Activated naive CD8-positive, alpha-beta T cell treated with anti-CD3 and anti-CD28 coated beads, Interleukin-2, amount 10 ng/mL, durations not matched to agents 7 days and 5 days (primary cell): ENCODE data around the gene CMSS1. TPM values are rescaled to one million over a fixed set of nuclear protein-coding genes. Genes with fewer than 3 reads are reported as not detected.
A peak's percentile ranks its signal among the peaks of the same experiment; 100 is the strongest.

ENCODE experiments used
- ATAC-seq: fragments of 150-1000 bp; cut with Tn5 transposase; one replicate; pipeline ENCODE4 v1.10.0; 2021; ENCODE audit warnings: low read depth, moderate library complexity
- POLR2A ChIA-PET: fragments of 350-600 bp; sonication (Branson Sonifier 250); formaldehyde crosslinking; loops from one replicate; lab custom pipeline; 2021; ENCODE audit warnings: antibody characterized with exemption; lab: Charles Lee
- DNase-seq: peaks from one replicate; pipeline ENCODE4 v3.0.0; 2021
- H3K27ac Mint-ChIP-seq: one replicate; pipeline ENCODE4 v1.8.0; 2022; ENCODE audit warnings: mild to moderate bottlenecking, mixed read lengths
- H3K27me3 Mint-ChIP-seq: one replicate; pipeline ENCODE4 v1.8.0; 2022; ENCODE audit warnings: mild to moderate bottlenecking, moderate library complexity, mixed read lengths
- H3K36me3 Mint-ChIP-seq: one replicate; pipeline ENCODE4 v1.8.0; 2021; ENCODE audit warnings: mild to moderate bottlenecking, mixed read lengths
- H3K4me1 Mint-ChIP-seq: one replicate; pipeline ENCODE4 v1.8.0; 2021; ENCODE audit warnings: mixed read lengths
- H3K4me3 Mint-ChIP-seq: one replicate; pipeline ENCODE4 v1.8.0; 2022; ENCODE audit warnings: mild to moderate bottlenecking, moderate library complexity, mixed read lengths
- H3K9me3 Mint-ChIP-seq: one replicate; pipeline ENCODE4 v1.8.0; 2021; ENCODE audit warnings: mixed read lengths
- total RNA-seq, 2 experiments: library from RNA; stranded (reverse); gene quantifications; one replicate each; pipeline ENCODE4 v1.2.3, GENCODE V29; 2021

CMSS1 gene
- total RNA-seq, 2 experiments from 2014 or later, result 24.2 to 31.8 TPM

- no peak overlapping the region for H3K27ac Mint-ChIP-seq
- ATAC-seq (no peak), DNase-seq (no peak)
- peaks cover 27% of the 10 kb centered on the region for H3K36me3 Mint-ChIP-seq
- no peak overlapping the region for H3K4me3 Mint-ChIP-seq
- no peaks in the 10 kb centered on the region for H3K27me3 Mint-ChIP-seq
- POLR2A ChIA-PET, result no interaction called here
- H3K4me1 Mint-ChIP-seq, result peaks cover 42% of the 10 kb centered on the region
- no peaks in the 10 kb centered on the region for H3K9me3 Mint-ChIP-seq
These were observed 47.7 kb downstream of the CMSS1 start for GRCh38 chr3:99865321-99865720.

- no peaks in the 10 kb centered on the region for H3K9me3 Mint-ChIP-seq
- peak; percentile 69 for ATAC-seq
- DNase-seq, result no peak
These were observed 48.6 kb downstream of the CMSS1 start for GRCh38 chr3:99866261-99866761.

GRCh38 chr3:99867594-99868310 is 50.1 kb downstream of the CMSS1 start:
- POLR2A ChIA-PET, result interaction anchor here (1.2 kb wide), 1 partner anchor 49 kb away, joined by 3 read pairs; no protein-coding TSS in a partner anchor
- Mint-ChIP-seq H3K36me3 (peaks cover 21% of the 10 kb centered on the region), H3K9me3 (no peaks in the 10 kb centered on the region), H3K4me3 (peak overlapping the region; percentile 20), H3K4me1 (peaks cover 53% of the 10 kb centered on the region), H3K27ac (no peak overlapping the region), H3K27me3 (no peaks in the 10 kb centered on the region)
- no peak for DNase-seq
- ATAC-seq, result peak; percentile 17

More at GRCh38 chr3:99866261-99866761, 48.6 kb downstream of the CMSS1 start:
- H3K36me3 Mint-ChIP-seq, result peaks cover 26% of the 10 kb centered on the region
- H3K4me1 Mint-ChIP-seq, result peaks cover 43% of the 10 kb centered on the region
- no peaks in the 10 kb centered on the region for H3K27me3 Mint-ChIP-seq
- POLR2A ChIA-PET, result no interaction called here
- H3K27ac Mint-ChIP-seq, result peak overlapping the region; percentile 60
- H3K4me3 Mint-ChIP-seq, result peak overlapping the region; percentile 50

- H3K36me3 Mint-ChIP-seq, result peaks cover 16% of the 10 kb centered on the region
- peaks cover under 1% of the 10 kb centered on the region for H3K27me3 Mint-ChIP-seq
- POLR2A ChIA-PET, result interaction anchor here (1.2 kb wide), 1 partner anchor 48 kb away, joined by 3 read pairs; no protein-coding TSS in a partner anchor
- H3K4me1 Mint-ChIP-seq, result peaks cover 55% of the 10 kb centered on the region
- H3K4me3 Mint-ChIP-seq, result no peak overlapping the region
- H3K9me3 Mint-ChIP-seq, result no peaks in the 10 kb centered on the region
- no peak overlapping the region for H3K27ac Mint-ChIP-seq
- ATAC-seq (no peak), DNase-seq (no peak)
These were observed 50.6 kb downstream of the CMSS1 start for GRCh38 chr3:99868311-99868646.

- POLR2A ChIA-PET, result no interaction called here
- no peak for DNase-seq
These were observed 52.0 kb downstream of the CMSS1 start for GRCh38 chr3:99869621-99870020.

GRCh38 chr3:99870712-99871111 is 53.0 kb downstream of the CMSS1 start:
- H3K4me3 Mint-ChIP-seq, result no peak overlapping the region
- peaks cover 52% of the 10 kb centered on the region for H3K4me1 Mint-ChIP-seq
- H3K36me3 Mint-ChIP-seq, result peaks cover 5% of the 10 kb centered on the region
- no peaks in the 10 kb centered on the region for H3K9me3 Mint-ChIP-seq
- H3K27ac Mint-ChIP-seq, result no peak overlapping the region
- POLR2A ChIA-PET, result no interaction called here
- DNase-seq (no peak), ATAC-seq (no peak)
- H3K27me3 Mint-ChIP-seq, result peaks cover 19% of the 10 kb centered on the region

More at GRCh38 chr3:99869621-99870020, 52.0 kb downstream of the CMSS1 start:
- ATAC-seq, result no peak
- no peak overlapping the region for H3K27ac Mint-ChIP-seq
- H3K27me3 Mint-ChIP-seq, result peaks cover 13% of the 10 kb centered on the region
- H3K4me1 Mint-ChIP-seq, result peaks cover 54% of the 10 kb centered on the region
- peaks cover 8% of the 10 kb centered on the region for H3K36me3 Mint-ChIP-seq
- no peaks in the 10 kb centered on the region for H3K9me3 Mint-ChIP-seq
- H3K4me3 Mint-ChIP-seq, result no peak overlapping the region

- H3K4me3 Mint-ChIP-seq, result no peak overlapping the region
- peaks cover 47% of the 10 kb centered on the region for H3K4me1 Mint-ChIP-seq
- no peak overlapping the region for H3K27ac Mint-ChIP-seq
- peaks cover 22% of the 10 kb centered on the region for H3K27me3 Mint-ChIP-seq
- peaks cover 5% of the 10 kb centered on the region for H3K36me3 Mint-ChIP-seq
- POLR2A ChIA-PET, result no interaction called here
- ATAC-seq (no peak), DNase-seq (no peak)
- H3K9me3 Mint-ChIP-seq, result no peaks in the 10 kb centered on the region
These were observed 53.8 kb downstream of the CMSS1 start for GRCh38 chr3:99871231-99872045.

GRCh38 chr3:99872923-99873254 is 55.2 kb downstream of the CMSS1 start:
- Mint-ChIP-seq H3K4me3 (no peak overlapping the region), H3K36me3 (peaks cover 5% of the 10 kb centered on the region), H3K4me1 (peaks cover 36% of the 10 kb centered on the region), H3K9me3 (no peaks in the 10 kb centered on the region), H3K27ac (no peak overlapping the region), H3K27me3 (peaks cover 34% of the 10 kb centered on the region)
- peak; percentile 43 for ATAC-seq
- DNase-seq, result no peak
- POLR2A ChIA-PET, result no interaction called here

GRCh38 chr3:99873269-99874102 is 55.8 kb downstream of the CMSS1 start:
- ATAC-seq (no peak), DNase-seq (no peak)
- POLR2A ChIA-PET, result no interaction called here
- no peak overlapping the region for H3K27ac Mint-ChIP-seq
- no peaks in the 10 kb centered on the region for H3K9me3 Mint-ChIP-seq
- H3K4me1 Mint-ChIP-seq, result peaks cover 31% of the 10 kb centered on the region
- H3K27me3 Mint-ChIP-seq, result peaks cover 34% of the 10 kb centered on the region
- H3K36me3 Mint-ChIP-seq, result peaks cover 5% of the 10 kb centered on the region
- no peak overlapping the region for H3K4me3 Mint-ChIP-seq

GRCh38 chr3:99874237-99875002 is 56.8 kb downstream of the CMSS1 start:
- Mint-ChIP-seq H3K4me3 (peak overlapping the region; percentile 26), H3K36me3 (peaks cover 2% of the 10 kb centered on the region), H3K27me3 (peaks cover 34% of the 10 kb centered on the region), H3K27ac (no peak overlapping the region), H3K9me3 (no peaks in the 10 kb centered on the region), H3K4me1 (peaks cover 25% of the 10 kb centered on the region)
- DNase-seq (no peak), ATAC-seq (no peak)
- POLR2A ChIA-PET, result no interaction called here

- Mint-ChIP-seq H3K9me3 (no peaks in the 10 kb centered on the region), H3K36me3 (peaks cover 2% of the 10 kb centered on the region), H3K4me3 (peak overlapping the region; percentile 81), H3K27me3 (peaks cover 34% of the 10 kb centered on the region), H3K27ac (no peak overlapping the region), H3K4me1 (peaks cover 22% of the 10 kb centered on the region)
- no peak for ATAC-seq
- POLR2A ChIA-PET, result no interaction called here
- DNase-seq, result no peak
These were observed 57.9 kb downstream of the CMSS1 start for GRCh38 chr3:99875581-99875928.

- ATAC-seq (peak; percentile 96), DNase-seq (peak; percentile 79)
- H3K9me3 Mint-ChIP-seq, result no peaks in the 10 kb centered on the region
- POLR2A ChIA-PET, result no interaction called here
- H3K4me1 Mint-ChIP-seq, result peaks cover 22% of the 10 kb centered on the region
- H3K27ac Mint-ChIP-seq, result no peak overlapping the region
- H3K36me3 Mint-ChIP-seq, result no peaks in the 10 kb centered on the region
- H3K27me3 Mint-ChIP-seq, result peaks cover 34% of the 10 kb centered on the region
- H3K4me3 Mint-ChIP-seq, result peak overlapping the region; percentile 81
These were observed 58.5 kb downstream of the CMSS1 start for GRCh38 chr3:99875929-99876841.
